ENCODE measurements around the gene PKHD1. TPM values are rescaled to one million over a fixed set of nuclear protein-coding genes. Genes with fewer than 3 reads are reported as not detected.

PKHD1 gene
- total RNA-seq, 2 donors from 2014 or later, result 33.3 to 53.4 TPM

- 23 to 30% methylated on average over 3 of the region's 3 CpGs for WGBS, 2 donors
- DNase-seq (peak in 1 of 4 donors; percentile 8), ATAC-seq (peak; percentile 33)
- peaks cover 11% of the 10 kb centered on the region for H3K4me1 ChIP-seq
- TF ChIP-seq, protein P1, sequence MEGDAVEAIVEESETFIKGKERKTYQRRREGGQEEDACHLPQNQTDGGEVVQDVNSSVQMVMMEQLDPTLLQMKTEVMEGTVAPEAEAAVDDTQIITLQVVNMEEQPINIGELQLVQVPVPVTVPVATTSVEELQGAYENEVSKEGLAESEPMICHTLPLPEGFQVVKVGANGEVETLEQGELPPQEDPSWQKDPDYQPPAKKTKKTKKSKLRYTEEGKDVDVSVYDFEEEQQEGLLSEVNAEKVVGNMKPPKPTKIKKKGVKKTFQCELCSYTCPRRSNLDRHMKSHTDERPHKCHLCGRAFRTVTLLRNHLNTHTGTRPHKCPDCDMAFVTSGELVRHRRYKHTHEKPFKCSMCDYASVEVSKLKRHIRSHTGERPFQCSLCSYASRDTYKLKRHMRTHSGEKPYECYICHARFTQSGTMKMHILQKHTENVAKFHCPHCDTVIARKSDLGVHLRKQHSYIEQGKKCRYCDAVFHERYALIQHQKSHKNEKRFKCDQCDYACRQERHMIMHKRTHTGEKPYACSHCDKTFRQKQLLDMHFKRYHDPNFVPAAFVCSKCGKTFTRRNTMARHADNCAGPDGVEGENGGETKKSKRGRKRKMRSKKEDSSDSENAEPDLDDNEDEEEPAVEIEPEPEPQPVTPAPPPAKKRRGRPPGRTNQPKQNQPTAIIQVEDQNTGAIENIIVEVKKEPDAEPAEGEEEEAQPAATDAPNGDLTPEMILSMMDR (IDR thresholded peaks at IDR 0.05), result no peak
- H3K27me3 ChIP-seq, result no peaks in the 10 kb centered on the region
- H3K27ac ChIP-seq, result peak overlapping the region in 1 of 4 donors; percentile 37
- no peaks in the 10 kb centered on the region for H3K9me3 ChIP-seq
- no peak overlapping the region for H3K4me3 ChIP-seq
- intact Hi-C loops (cut with DNase I), result no loop called here
- H3K36me3 ChIP-seq (replicated peaks in 1 of 2; ENCODE audit: insufficient read depth in 1 of 2, low read depth in 2 of 2), result no peaks in the 10 kb centered on the region
Measured at GRCh38 chr6:52019092-52019491, 68.3 kb downstream of the PKHD1 start.

GRCh38 chr6:52016915-52017748 is 70.3 kb downstream of the PKHD1 start:
- peaks cover 18% of the 10 kb centered on the region for H3K4me1 ChIP-seq
- H3K9me3 ChIP-seq, result no peaks in the 10 kb centered on the region
- H3K27ac ChIP-seq, result no peak overlapping the region
- no peak for TF ChIP-seq POLR2A (IDR thresholded peaks at IDR 0.05)
- TF ChIP-seq, protein P1 (IDR thresholded peaks at IDR 0.05), result no peak
- H3K4me3 ChIP-seq, result no peak overlapping the region
- intact Hi-C loops (cut with DNase I), result no loop called here
- DNase-seq (peak in 3 of 4 donors; percentile 32 to 39 (median 36)), ATAC-seq (peak; percentile 22)
- 57 to 61% methylated on average over 13 to 14 of the region's 14 CpGs for WGBS, 2 donors
- H3K36me3 ChIP-seq (replicated peaks in 1 of 2; ENCODE audit: insufficient read depth in 1 of 2, low read depth in 2 of 2), result no peaks in the 10 kb centered on the region
- H3K27me3 ChIP-seq, result no peaks in the 10 kb centered on the region

DNA sequence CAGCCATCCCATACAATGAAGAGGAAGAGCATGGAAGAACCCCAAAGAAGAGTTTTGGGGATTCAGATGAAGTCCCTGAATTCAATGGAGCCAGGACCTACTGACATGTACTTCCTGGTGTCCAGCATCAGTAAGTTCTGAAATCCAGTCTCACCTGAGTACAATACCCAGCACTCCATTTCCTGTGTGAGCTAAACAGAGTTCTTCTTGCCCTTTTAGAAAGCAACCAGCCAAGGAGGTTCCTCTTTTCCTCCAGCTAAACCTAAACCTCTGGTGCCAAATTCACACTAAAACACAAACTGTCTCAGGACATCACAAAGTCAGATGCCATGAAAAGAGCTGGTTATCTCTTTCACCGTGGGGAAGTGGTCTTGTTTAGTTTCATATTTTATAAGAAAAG is 71.5 kb downstream of the PKHD1 start:
- intact Hi-C loops (cut with DNase I), result no loop called here
- WGBS, 2 donors, result 47 to 75% methylated on average over 1 of the region's 1 CpG

GRCh38 chr6:52014391-52014790 is 73.0 kb downstream of the PKHD1 start:
- no peak for TF ChIP-seq POLR2A (IDR thresholded peaks at IDR 0.05)
- TF ChIP-seq, protein P1 (IDR thresholded peaks at IDR 0.05), result no peak
- no peak overlapping the region for H3K4me3 ChIP-seq
- ATAC-seq, result no peak
- H3K27me3 ChIP-seq, result no peaks in the 10 kb centered on the region
- WGBS, 2 donors, result 48 to 60% methylated on average over 1 of the region's 1 CpG
- intact Hi-C loops (cut with DNase I), result no loop called here
- DNase-seq, result no peak
- H3K36me3 ChIP-seq (replicated peaks in 1 of 2; ENCODE audit: insufficient read depth in 1 of 2, low read depth in 2 of 2), result no peaks in the 10 kb centered on the region
- H3K4me1 ChIP-seq, result peaks cover 14% of the 10 kb centered on the region
- no peaks in the 10 kb centered on the region for H3K9me3 ChIP-seq
- H3K27ac ChIP-seq, result no peak overlapping the region

More for the DNA sequence above, 71.5 kb downstream of the PKHD1 start:
- no peak for ATAC-seq
- Histone ChIP-seq H3K4me1 (peaks cover 18% of the 10 kb centered on the region), H3K27me3 (no peaks in the 10 kb centered on the region), H3K4me3 (no peak overlapping the region), H3K9me3 (no peaks in the 10 kb centered on the region), H3K36me3 (replicated peaks in 1 of 2; ENCODE audit: insufficient read depth in 1 of 2, low read depth in 2 of 2) (no peaks in the 10 kb centered on the region), H3K27ac (no peak overlapping the region)
- DNase-seq, result no peak
- TF ChIP-seq POLR2A (IDR thresholded peaks at IDR 0.05), result no peak
- TF ChIP-seq, protein P1 (IDR thresholded peaks at IDR 0.05), result no peak

Data from body of pancreas (tissue), 4 donors.